Ascending aorta (tissue), 2 donors: ENCODE data around the gene CCBE1. TPM values are rescaled to one million over a fixed set of nuclear protein-coding genes. Genes with fewer than 3 reads are reported as not detected.

Experiments
- DNase-seq, 2 donors: peaks; one replicate each; pipeline ENCODE4 v3.0.0-alpha.2; 2019; ENCODE audit warnings: low spot score in 2 of 2
- H3K27ac ChIP-seq, 2 donors: fragments of 200-600 bp; sonication (generic); one replicate each; pipeline ENCODE4 v1.5.1; 2016 to 2017; ENCODE audit warnings: mild to moderate bottlenecking in 1 of 2
- H3K27me3 ChIP-seq: fragments of 200-600 bp; sonication (generic); one replicate; pipeline ENCODE4 v1.5.1; 2017
- H3K36me3 ChIP-seq, 2 donors: fragments of 200-600 bp; sonication (generic); one replicate each; pipeline ENCODE4 v1.5.1; 2016
- H3K4me1 ChIP-seq, 2 donors: fragments of 200-600 bp; sonication (generic); one replicate each; pipeline ENCODE4 v1.5.1; 2016 to 2017; ENCODE audit warnings: mild to moderate bottlenecking in 1 of 2
- H3K4me3 ChIP-seq, 2 donors: fragments of 200-600 bp; sonication (generic); one replicate each; pipeline ENCODE4 v1.5.1; 2016 to 2017; ENCODE audit warnings: mild to moderate bottlenecking in 1 of 2
- H3K9me3 ChIP-seq, 2 donors: fragments of 200-600 bp; sonication (generic); one replicate each; pipeline ENCODE4 v1.5.1; 2016
- intact Hi-C: fragments of 100-400 bp; cut with DNase I; formaldehyde crosslinking; loops from one replicate; pipeline ENCODE4 v1.15.1; 2023
- total RNA-seq: library from RNA; depleted of rRNA; stranded (reverse); fragments of >200 nt; gene quantifications from one replicate; pipeline ENCODE4 v1.1.0, GENCODE V29; 2016
- TF ChIP-seq, protein P1 (sequence below), 3 experiments: fragments of 200-600 bp in 2 of 3; fragments of 450-650 bp in 1 of 3; sonication (generic) in 2 of 3; IDR thresholded peaks; one replicate each; pipeline ENCODE4 v1.5.1; 2016 to 2019; ENCODE audit warnings: antibody characterized with exemption in 3 of 3, mild to moderate bottlenecking in 1 of 3, moderate library complexity in 1 of 3

Gene CCBE1
- total RNA-seq, 1 donor from 2014 or later = 0.32 TPM

- TF ChIP-seq, protein P1, sequence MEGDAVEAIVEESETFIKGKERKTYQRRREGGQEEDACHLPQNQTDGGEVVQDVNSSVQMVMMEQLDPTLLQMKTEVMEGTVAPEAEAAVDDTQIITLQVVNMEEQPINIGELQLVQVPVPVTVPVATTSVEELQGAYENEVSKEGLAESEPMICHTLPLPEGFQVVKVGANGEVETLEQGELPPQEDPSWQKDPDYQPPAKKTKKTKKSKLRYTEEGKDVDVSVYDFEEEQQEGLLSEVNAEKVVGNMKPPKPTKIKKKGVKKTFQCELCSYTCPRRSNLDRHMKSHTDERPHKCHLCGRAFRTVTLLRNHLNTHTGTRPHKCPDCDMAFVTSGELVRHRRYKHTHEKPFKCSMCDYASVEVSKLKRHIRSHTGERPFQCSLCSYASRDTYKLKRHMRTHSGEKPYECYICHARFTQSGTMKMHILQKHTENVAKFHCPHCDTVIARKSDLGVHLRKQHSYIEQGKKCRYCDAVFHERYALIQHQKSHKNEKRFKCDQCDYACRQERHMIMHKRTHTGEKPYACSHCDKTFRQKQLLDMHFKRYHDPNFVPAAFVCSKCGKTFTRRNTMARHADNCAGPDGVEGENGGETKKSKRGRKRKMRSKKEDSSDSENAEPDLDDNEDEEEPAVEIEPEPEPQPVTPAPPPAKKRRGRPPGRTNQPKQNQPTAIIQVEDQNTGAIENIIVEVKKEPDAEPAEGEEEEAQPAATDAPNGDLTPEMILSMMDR (IDR thresholded peaks at IDR 0.05) = no peak
- Histone ChIP-seq H3K9me3 (no peaks in the 10 kb centered on the region), H3K36me3 (no peaks in the 10 kb centered on the region), H3K4me1 (no peaks in the 10 kb centered on the region), H3K27me3 (no peaks in the 10 kb centered on the region), H3K4me3 (no peak overlapping the region), H3K27ac (no peak overlapping the region)
- intact Hi-C loops = no loop called here
- no peak for DNase-seq
Observed at GRCh38 chr18:59539108-59539507, 158.1 kb downstream of the CCBE1 start.

GRCh38 chr18:59537579-59537978 is 159.6 kb downstream of the CCBE1 start:
- Histone ChIP-seq H3K4me3 (no peak overlapping the region), H3K9me3 (no peaks in the 10 kb centered on the region), H3K27ac (no peak overlapping the region), H3K27me3 (no peaks in the 10 kb centered on the region), H3K4me1 (no peaks in the 10 kb centered on the region), H3K36me3 (no peaks in the 10 kb centered on the region)
- intact Hi-C loops = no loop called here
- no peak for DNase-seq
- TF ChIP-seq, protein P1 (IDR thresholded peaks at IDR 0.05) = no peak

GRCh38 chr18:59536166-59536565 is 161.1 kb downstream of the CCBE1 start:
- intact Hi-C loops = no loop called here
- Histone ChIP-seq H3K4me1 (no peaks in the 10 kb centered on the region), H3K36me3 (no peaks in the 10 kb centered on the region), H3K9me3 (no peaks in the 10 kb centered on the region), H3K27ac (no peak overlapping the region), H3K4me3 (no peak overlapping the region), H3K27me3 (no peaks in the 10 kb centered on the region)
- TF ChIP-seq, protein P1 (IDR thresholded peaks at IDR 0.05) = no peak
- no peak for DNase-seq

DNA sequence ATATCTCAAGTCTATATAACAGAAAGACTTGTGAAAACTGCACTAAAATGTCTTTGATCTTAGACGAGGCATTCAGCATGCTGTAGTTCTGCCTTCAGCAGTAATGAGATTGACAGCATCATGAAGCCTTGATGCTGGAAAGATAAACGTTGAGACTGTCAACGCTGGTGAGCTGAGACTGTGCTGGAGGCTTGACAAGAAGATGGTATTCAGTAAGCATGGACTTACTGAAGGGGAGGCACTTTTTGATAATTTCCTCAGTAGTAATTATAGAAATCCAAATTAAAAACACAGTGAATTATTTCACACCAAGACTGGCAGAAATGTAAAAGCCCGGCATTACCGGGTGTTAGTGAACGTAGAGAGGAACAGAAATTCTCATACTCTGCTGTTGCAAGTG is 162.2 kb downstream of the CCBE1 start:
- H3K27ac ChIP-seq = no peak overlapping the region
- intact Hi-C loops = no loop called here
- H3K4me3 ChIP-seq = no peak overlapping the region
- no peaks in the 10 kb centered on the region for H3K36me3 ChIP-seq
- no peaks in the 10 kb centered on the region for H3K9me3 ChIP-seq
- H3K4me1 ChIP-seq = no peaks in the 10 kb centered on the region
- DNase-seq = no peak
- TF ChIP-seq, protein P1 (IDR thresholded peaks at IDR 0.05) = no peak
- no peaks in the 10 kb centered on the region for H3K27me3 ChIP-seq

DNA sequence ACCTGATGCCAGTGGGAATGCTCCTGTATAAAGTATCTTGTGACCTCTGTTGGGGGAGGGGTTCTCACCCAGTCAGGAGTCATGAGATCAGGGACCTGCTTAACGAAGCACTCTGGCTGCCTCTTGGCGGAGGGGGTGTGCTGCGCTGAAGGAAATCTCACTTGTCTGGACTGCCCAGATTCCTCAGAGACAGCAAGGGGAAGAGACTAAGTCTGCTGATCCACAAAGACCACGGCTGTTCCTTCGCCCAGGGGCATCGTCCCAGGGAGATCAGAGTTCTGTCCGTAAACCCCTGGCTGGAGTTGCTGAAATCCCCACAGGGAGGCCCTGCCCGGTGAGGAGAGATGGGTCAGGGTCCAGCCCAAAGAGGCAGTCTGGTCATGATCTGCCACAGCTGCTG is 168.4 kb downstream of the CCBE1 start:
- Histone ChIP-seq H3K4me1 (no peaks in the 10 kb centered on the region), H3K4me3 (no peak overlapping the region), H3K27ac (no peak overlapping the region), H3K27me3 (no peaks in the 10 kb centered on the region), H3K9me3 (no peaks in the 10 kb centered on the region), H3K36me3 (no peaks in the 10 kb centered on the region)
- DNase-seq = no peak
- intact Hi-C loops = no loop called here
- TF ChIP-seq, protein P1 (IDR thresholded peaks at IDR 0.05) = no peak
